ENCODE data around the gene TBX15. TPM values are rescaled to one million over a fixed set of nuclear protein-coding genes. Genes with fewer than 3 reads are reported as not detected.

Gene TBX15
- polyA plus RNA-seq, 1 donor = 0.04 TPM

GRCh38 chr1:119008483-119009311, 20.6 kb upstream of the TBX15 start:
- Histone ChIP-seq H3K27ac (ENCODE audit: low read length) (no peak overlapping the region), H3K9me3 (ENCODE audit: control insufficient read depth, low read depth, low read length) (peaks cover 5% of the 10 kb centered on the region), H3K4me3 (ENCODE audit: low read length) (peak overlapping the region; percentile 7), H3K27me3 (ENCODE audit: control insufficient read depth, insufficient read depth, low read length) (peaks cover 68% of the 10 kb centered on the region), H3K4me1 (ENCODE audit: control insufficient read depth, insufficient read depth, low read length) (peaks cover 9% of the 10 kb centered on the region), H3K36me3 (ENCODE audit: control insufficient read depth, insufficient read depth, low read length) (no peaks in the 10 kb centered on the region)
- 4% methylated on average over 5 of the region's 22 CpGs for WGBS (ENCODE audit: insufficient coverage, low lambda C conversion rate)
- peak in 1 of 2 donors; percentile 53 for DNase-seq

DNA sequence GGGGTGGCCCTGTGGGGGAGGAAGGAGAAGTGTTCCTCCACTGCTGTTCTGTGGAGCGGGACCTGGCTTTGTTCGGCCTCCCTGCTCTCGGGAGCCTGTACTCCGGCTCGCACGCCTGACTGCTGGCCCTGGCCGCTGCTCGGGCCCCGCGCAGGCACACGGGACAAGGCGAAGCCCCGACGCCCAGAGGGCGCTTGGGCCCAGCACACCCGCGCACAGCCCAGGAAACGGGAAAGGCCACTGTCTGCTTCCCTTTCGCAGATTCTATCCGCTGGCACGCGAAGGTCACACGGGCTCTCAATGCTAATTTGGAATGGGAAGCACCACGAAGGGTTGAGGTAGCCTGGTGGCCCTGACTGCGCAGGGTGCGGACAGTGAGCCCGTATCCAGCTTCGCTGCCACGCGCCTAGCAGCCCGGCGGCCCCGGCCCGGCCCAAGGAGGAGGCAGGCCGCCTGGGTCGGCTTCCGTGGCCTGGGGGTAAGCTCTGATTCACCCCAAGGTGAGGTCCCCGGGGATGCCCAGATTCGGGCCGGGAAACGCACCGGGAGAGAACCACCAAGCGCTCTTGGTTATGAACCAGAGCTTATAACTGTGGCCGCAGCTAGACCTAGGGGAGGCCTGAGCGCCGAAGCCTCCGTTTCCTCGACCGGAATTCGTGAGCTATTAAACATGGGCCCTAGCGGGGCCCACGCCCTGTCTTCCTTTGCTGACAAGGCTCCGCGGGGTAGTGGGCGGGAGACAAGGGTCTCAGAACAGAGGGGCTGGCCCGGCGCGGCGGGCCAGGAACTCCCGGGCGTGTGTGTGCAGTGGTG, 19.7 kb upstream of the TBX15 start:
- H3K4me1 ChIP-seq (ENCODE audit: control insufficient read depth, insufficient read depth, low read length) = peaks cover 9% of the 10 kb centered on the region
- peaks cover 5% of the 10 kb centered on the region for H3K9me3 ChIP-seq (ENCODE audit: control insufficient read depth, low read depth, low read length)
- no peak for DNase-seq
- no peak overlapping the region for H3K27ac ChIP-seq (ENCODE audit: low read length)
- peak overlapping the region; percentile 7 for H3K4me3 ChIP-seq (ENCODE audit: low read length)
- no peaks in the 10 kb centered on the region for H3K36me3 ChIP-seq (ENCODE audit: control insufficient read depth, insufficient read depth, low read length)
- H3K27me3 ChIP-seq (ENCODE audit: control insufficient read depth, insufficient read depth, low read length) = peaks cover 76% of the 10 kb centered on the region
- no CpG with 5 or more reads among the region's 61 CpGs for WGBS (ENCODE audit: insufficient coverage, low lambda C conversion rate)

GRCh38 chr1:119007339-119007669, 19.2 kb upstream of the TBX15 start:
- H3K9me3 ChIP-seq (ENCODE audit: control insufficient read depth, low read depth, low read length) = peaks cover 5% of the 10 kb centered on the region
- no peak overlapping the region for H3K27ac ChIP-seq (ENCODE audit: low read length)
- peaks cover 79% of the 10 kb centered on the region for H3K27me3 ChIP-seq (ENCODE audit: control insufficient read depth, insufficient read depth, low read length)
- H3K4me3 ChIP-seq (ENCODE audit: low read length) = no peak overlapping the region
- H3K36me3 ChIP-seq (ENCODE audit: control insufficient read depth, insufficient read depth, low read length) = no peaks in the 10 kb centered on the region
- DNase-seq = no peak
- H3K4me1 ChIP-seq (ENCODE audit: control insufficient read depth, insufficient read depth, low read length) = peaks cover 9% of the 10 kb centered on the region
- WGBS (ENCODE audit: insufficient coverage, low lambda C conversion rate) = no CpG with 5 or more reads among the region's 22 CpGs

DNA sequence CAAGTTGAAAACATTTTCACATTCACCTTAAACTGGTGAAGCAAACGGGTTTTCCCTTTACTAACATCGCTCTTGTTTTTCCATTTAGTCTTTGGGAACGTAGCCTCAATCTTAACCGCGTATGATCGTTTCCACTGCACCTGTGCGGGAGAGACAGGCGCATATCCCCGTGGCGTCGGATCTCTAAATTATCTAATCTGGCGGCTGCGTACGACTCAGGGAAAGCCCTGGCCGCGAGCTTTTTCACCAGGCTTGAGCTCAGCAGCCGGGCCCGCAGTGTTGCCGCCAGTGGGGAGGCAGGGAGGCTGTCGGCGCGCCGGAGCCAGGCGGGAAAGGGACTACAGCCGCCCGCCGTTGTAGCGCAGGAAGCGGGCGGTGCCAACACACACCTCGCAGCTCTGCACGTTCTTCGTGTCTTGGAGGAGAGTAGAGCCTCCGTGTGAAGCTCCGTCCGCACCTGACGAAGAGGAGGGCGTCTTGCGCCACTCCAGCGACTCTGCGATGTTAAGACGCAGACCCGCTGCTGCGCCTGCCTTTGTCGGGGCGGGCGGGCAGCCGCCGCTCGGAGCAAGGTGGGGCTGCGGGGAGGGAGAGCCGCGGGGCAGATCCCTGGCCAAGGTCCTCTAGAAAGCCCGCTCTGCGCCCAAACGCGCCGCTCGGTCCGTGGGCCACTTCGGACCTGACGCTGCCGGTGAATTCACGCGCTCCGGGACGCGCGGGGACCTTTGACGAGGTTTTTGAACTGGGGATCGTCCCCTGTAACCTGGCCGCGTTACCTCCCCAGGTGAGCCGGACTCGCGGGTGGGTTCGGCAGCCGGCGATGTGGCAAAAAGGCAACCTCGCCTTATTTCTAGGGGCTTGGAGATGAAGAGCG, 18.5 kb upstream of the TBX15 start:
- H3K36me3 ChIP-seq (ENCODE audit: control insufficient read depth, insufficient read depth, low read length) = no peaks in the 10 kb centered on the region
- peaks cover 9% of the 10 kb centered on the region for H3K9me3 ChIP-seq (ENCODE audit: control insufficient read depth, low read depth, low read length)
- no peak overlapping the region for H3K27ac ChIP-seq (ENCODE audit: low read length)
- H3K4me3 ChIP-seq (ENCODE audit: low read length) = no peak overlapping the region
- H3K4me1 ChIP-seq (ENCODE audit: control insufficient read depth, insufficient read depth, low read length) = peaks cover 9% of the 10 kb centered on the region
- WGBS (ENCODE audit: insufficient coverage, low lambda C conversion rate) = no CpG with 5 or more reads among the region's 81 CpGs
- H3K27me3 ChIP-seq (ENCODE audit: control insufficient read depth, insufficient read depth, low read length) = peaks cover 86% of the 10 kb centered on the region
- DNase-seq = no peak

DNA sequence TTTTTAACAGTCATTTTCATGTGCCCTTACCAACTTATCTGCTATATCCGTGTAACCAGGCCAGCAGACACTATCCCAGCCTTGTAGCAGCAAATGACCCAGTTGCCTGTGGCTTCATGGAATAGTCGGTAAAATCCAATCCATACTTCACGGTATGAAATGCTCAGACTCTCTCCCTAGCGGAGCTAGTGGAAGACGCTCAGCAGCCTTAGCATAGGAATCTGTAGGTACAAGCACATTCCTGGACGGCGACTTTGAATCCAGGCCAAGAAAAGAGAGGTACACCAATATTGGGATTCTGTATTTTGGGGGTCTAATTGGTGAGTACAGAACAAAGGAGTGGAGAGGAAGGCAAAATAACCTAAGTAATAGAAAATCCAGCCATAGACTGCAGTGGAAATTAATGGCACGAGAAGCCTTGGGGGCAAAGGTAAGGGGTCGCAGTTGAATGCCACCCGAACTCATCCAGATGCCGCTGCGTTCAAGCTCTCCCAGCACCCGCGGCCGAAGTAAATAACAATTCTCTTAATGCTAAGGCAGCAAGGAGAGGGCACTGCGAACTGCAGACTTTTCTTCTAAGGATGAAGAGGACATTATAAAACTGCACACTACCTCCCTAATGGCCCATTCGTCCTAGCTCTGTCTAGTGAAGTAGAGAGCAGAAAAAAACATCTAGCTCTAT, 17.7 kb upstream of the TBX15 start:
- Histone ChIP-seq H3K27me3 (ENCODE audit: control insufficient read depth, insufficient read depth, low read length) (peaks cover 93% of the 10 kb centered on the region), H3K36me3 (ENCODE audit: control insufficient read depth, insufficient read depth, low read length) (no peaks in the 10 kb centered on the region), H3K9me3 (ENCODE audit: control insufficient read depth, low read depth, low read length) (peaks cover 9% of the 10 kb centered on the region), H3K27ac (ENCODE audit: low read length) (no peak overlapping the region), H3K4me3 (ENCODE audit: low read length) (no peak overlapping the region), H3K4me1 (ENCODE audit: control insufficient read depth, insufficient read depth, low read length) (peaks cover 9% of the 10 kb centered on the region)
- no peak for DNase-seq
- WGBS (ENCODE audit: insufficient coverage, low lambda C conversion rate) = 7% methylated on average over 4 of the region's 17 CpGs

DNA sequence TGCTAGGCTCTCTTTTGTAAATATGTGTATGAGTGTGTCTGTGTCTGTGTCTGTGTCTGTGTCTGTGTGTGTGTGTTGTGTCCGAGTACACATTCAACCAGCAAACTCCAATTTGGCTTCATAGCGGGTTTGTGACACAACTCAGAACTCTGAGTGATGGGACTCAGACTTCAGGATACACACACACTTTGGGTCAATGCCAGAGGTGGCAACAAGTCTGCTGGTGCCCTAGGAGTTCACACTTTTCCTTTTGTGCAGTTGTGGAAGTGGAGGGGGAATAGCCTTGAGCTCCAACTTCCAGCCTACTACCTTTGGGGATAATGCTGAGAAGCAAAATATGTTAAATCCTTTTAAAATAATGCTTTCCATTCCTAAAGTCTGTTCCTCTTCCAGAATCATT, 16.6 kb upstream of the TBX15 start:
- Histone ChIP-seq H3K36me3 (ENCODE audit: control insufficient read depth, insufficient read depth, low read length) (no peaks in the 10 kb centered on the region), H3K27ac (ENCODE audit: low read length) (no peak overlapping the region), H3K9me3 (ENCODE audit: control insufficient read depth, low read depth, low read length) (peaks cover 9% of the 10 kb centered on the region), H3K4me3 (ENCODE audit: low read length) (no peak overlapping the region), H3K27me3 (ENCODE audit: control insufficient read depth, insufficient read depth, low read length) (peaks cover 97% of the 10 kb centered on the region), H3K4me1 (ENCODE audit: control insufficient read depth, insufficient read depth, low read length) (peaks cover 13% of the 10 kb centered on the region)
- no peak for DNase-seq
- WGBS (ENCODE audit: insufficient coverage, low lambda C conversion rate) = no CpG with 5 or more reads among the region's 2 CpGs

- Histone ChIP-seq H3K27ac (ENCODE audit: low read length) (no peak overlapping the region), H3K27me3 (ENCODE audit: control insufficient read depth, insufficient read depth, low read length) (peaks cover 98% of the 10 kb centered on the region), H3K9me3 (ENCODE audit: control insufficient read depth, low read depth, low read length) (peaks cover 9% of the 10 kb centered on the region), H3K4me3 (ENCODE audit: low read length) (no peak overlapping the region), H3K4me1 (ENCODE audit: control insufficient read depth, insufficient read depth, low read length) (peaks cover 13% of the 10 kb centered on the region), H3K36me3 (ENCODE audit: control insufficient read depth, insufficient read depth, low read length) (no peaks in the 10 kb centered on the region)
- WGBS (ENCODE audit: insufficient coverage, low lambda C conversion rate) = 40% methylated on average over 1 of the region's 5 CpGs
- no peak for DNase-seq
These were observed 16.0 kb upstream of the TBX15 start for GRCh38 chr1:119004129-119004527.

DNA sequence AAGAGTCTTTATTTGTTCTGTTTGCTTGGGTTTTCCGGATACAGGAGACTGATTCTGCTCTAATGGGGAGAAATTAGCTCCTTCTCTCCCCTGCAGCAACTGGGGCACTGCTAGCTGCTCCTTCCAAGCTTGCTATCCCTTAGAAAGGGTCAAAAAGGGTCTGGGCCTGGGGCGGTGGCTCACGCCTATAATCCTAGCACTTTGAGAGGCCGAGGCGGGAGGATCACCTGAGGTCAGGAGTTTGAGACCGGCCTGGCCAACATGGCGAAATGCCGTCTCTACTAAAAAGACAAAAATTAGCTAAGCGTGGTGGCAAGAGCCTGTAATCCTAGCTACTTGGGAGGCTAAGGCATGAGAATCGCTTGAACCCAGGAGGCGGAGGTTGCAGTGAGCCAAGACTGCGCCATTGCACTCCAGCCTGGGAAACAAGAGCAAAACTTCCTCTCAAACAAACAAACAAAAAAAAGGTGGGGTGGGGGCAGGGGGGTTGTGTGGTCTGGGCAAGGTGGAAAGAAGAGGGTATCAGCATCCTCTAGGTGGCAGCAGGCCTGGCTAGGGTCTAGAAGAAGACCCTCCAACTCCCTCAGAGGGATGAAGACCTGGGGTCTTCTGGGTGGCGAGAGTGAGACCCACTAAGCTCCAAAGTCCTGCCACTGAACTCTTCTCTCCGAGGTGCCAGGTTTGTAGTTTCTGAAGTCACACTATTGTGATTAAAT, 15.4 kb upstream of the TBX15 start:
- no peak for DNase-seq
- no peak overlapping the region for H3K4me3 ChIP-seq (ENCODE audit: low read length)
- peaks cover 98% of the 10 kb centered on the region for H3K27me3 ChIP-seq (ENCODE audit: control insufficient read depth, insufficient read depth, low read length)
- peaks cover 12% of the 10 kb centered on the region for H3K4me1 ChIP-seq (ENCODE audit: control insufficient read depth, insufficient read depth, low read length)
- H3K9me3 ChIP-seq (ENCODE audit: control insufficient read depth, low read depth, low read length) = peaks cover 9% of the 10 kb centered on the region
- WGBS (ENCODE audit: insufficient coverage, low lambda C conversion rate) = no CpG with 5 or more reads among the region's 14 CpGs
- no peaks in the 10 kb centered on the region for H3K36me3 ChIP-seq (ENCODE audit: control insufficient read depth, insufficient read depth, low read length)
- no peak overlapping the region for H3K27ac ChIP-seq (ENCODE audit: low read length)

DNA sequence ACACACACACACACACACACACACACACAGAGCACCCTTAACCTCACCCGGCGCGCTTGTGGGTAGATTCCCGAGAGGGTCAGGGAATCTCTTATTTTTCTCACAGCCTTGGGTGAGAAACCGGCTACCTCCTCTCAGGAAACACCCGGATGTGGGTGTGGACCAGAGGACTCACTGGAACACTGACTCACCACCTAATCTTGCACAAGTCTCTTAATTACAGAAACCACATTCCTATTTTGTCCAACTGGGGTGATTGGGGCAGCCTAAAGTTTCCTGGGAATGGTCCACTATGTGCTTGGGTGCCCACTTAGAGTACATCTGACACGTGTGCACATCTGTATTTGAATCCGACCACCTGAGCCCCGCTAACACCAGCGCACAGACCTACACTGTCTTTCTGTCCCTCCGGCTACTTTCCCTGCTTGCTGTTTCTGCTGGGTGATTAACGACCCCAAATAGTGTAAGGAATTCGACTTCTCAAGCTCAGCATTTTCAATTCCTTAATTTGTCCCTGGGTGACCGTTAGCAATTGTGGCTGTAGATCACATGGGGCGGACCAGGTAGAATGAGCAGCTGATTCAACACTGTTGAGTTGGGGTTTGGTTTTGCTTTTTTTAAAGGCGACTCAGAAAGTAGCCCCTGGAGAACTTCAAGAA, 14.0 kb upstream of the TBX15 start:
- Histone ChIP-seq H3K9me3 (ENCODE audit: control insufficient read depth, low read depth, low read length) (peaks cover 9% of the 10 kb centered on the region), H3K4me1 (ENCODE audit: control insufficient read depth, insufficient read depth, low read length) (peaks cover 4% of the 10 kb centered on the region), H3K27ac (ENCODE audit: low read length) (no peak overlapping the region), H3K27me3 (ENCODE audit: control insufficient read depth, insufficient read depth, low read length) (peaks cover 98% of the 10 kb centered on the region), H3K4me3 (ENCODE audit: low read length) (no peak overlapping the region), H3K36me3 (ENCODE audit: control insufficient read depth, insufficient read depth, low read length) (no peaks in the 10 kb centered on the region)
- 17% methylated on average over 1 of the region's 16 CpGs for WGBS (ENCODE audit: insufficient coverage, low lambda C conversion rate)
- DNase-seq = no peak
